Measurements from ENCODE around the gene NCAM1.

DNA sequence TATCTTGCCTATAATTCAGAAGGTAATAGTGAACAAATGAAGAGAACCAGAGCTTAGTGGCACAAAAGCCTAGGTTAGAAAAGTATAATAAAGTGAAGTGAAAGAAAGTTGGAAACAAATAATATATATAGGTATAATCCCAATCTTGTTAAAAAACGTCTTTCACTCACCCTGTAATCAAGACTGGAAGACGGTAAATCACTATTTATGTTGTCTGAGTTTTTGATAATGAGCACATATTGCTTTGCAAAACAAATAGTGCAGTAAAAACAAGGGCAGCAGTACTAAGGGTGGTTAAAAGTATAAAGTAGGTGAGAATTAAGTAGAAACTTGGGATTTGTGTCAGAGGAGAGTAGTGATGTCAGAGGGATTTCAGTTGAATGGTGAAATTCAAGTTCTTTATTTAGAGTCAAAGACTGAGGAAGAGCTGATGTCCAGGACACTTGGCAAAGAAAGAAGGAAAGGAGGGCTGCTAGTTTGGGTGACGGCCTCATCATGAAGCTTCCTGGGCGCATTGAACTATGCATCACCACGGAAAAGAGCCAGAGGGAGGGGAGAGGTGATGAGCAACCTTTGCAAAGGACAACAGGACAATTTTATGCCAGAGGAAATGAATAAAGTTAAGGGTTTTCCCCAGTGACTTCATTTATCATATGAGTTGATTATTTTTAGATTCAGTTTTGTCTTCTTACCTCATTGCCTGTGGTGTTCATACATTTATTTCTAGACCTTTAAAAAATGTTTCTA is 11.4 kb downstream of the NCAM1 start:
- no peak for TF ChIP-seq POLR2A (IDR thresholded peaks at IDR 0.05)
- TF ChIP-seq, protein P1, sequence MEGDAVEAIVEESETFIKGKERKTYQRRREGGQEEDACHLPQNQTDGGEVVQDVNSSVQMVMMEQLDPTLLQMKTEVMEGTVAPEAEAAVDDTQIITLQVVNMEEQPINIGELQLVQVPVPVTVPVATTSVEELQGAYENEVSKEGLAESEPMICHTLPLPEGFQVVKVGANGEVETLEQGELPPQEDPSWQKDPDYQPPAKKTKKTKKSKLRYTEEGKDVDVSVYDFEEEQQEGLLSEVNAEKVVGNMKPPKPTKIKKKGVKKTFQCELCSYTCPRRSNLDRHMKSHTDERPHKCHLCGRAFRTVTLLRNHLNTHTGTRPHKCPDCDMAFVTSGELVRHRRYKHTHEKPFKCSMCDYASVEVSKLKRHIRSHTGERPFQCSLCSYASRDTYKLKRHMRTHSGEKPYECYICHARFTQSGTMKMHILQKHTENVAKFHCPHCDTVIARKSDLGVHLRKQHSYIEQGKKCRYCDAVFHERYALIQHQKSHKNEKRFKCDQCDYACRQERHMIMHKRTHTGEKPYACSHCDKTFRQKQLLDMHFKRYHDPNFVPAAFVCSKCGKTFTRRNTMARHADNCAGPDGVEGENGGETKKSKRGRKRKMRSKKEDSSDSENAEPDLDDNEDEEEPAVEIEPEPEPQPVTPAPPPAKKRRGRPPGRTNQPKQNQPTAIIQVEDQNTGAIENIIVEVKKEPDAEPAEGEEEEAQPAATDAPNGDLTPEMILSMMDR (IDR thresholded peaks at IDR 0.05), result no peak

Measured in vagina (tissue), 2 donors.